GM12878 (cell line): Measurements from ENCODE around the gene ADAM15. TPM values are rescaled to one million over a fixed set of nuclear protein-coding genes. Genes with fewer than 3 reads are reported as not detected.
A peak's percentile ranks its signal among the peaks of the same experiment; 100 is the strongest.

Source experiments
- ATAC-seq: fragments of 200-7000 bp; cut with Tn5 transposase; 3 replicates; pipeline ENCODE4 v1.9.1; 2020; ENCODE audit warnings: mild to moderate bottlenecking, moderate library complexity
- BruUV-seq: library from RNA; stranded (reverse); fragments of 400-500 nt; replicated peaks from 2 replicates; lab custom pipeline; 2021; lab: Mats Ljungman, UMichigan
- CTCF ChIA-PET: fragments of 300-600 bp; sonication (Branson Sonifier 250); formaldehyde crosslinking; extraction: SDS; loops from one replicate; lab custom pipeline; 2021; ENCODE audit warnings: inconsistent platforms; lab: Yijun Ruan, JAX
- POLR2A ChIA-PET: fragments of 350-600 bp; formaldehyde crosslinking; extraction: SDS; loops from one replicate; lab custom pipeline; 2021; ENCODE audit warnings: inconsistent platforms; lab: Charles Lee
- RAD21 ChIA-PET: fragments of 300-600 bp; sonication (Branson Sonifier 250); formaldehyde crosslinking; loops from one replicate; lab custom pipeline; 2023; ENCODE audit warnings: antibody characterized with exemption; ENCODE audit not compliant: unreplicated experiment; lab: Charles Lee
- SMC1A ChIA-PET: fragments of 300-600 bp; sonication (Branson Sonifier 250); formaldehyde crosslinking; loops from one replicate; lab custom pipeline; 2023; ENCODE audit not compliant: unreplicated experiment, uncharacterized antibody; lab: Charles Lee
- DNase-seq: peaks from one replicate; pipeline ENCODE4 v3.0.0-alpha.2; 2011; ENCODE audit warnings: low read depth, low spot score
- FAIRE-seq: peaks from 3 replicates; lab custom pipeline; 2011; peaks lifted over from hg19 to GRCh38; lab: Jason Lieb, UNC
- H2AFZ ChIP-seq: 2 replicates; pipeline ENCODE4 v1.6.0; 2011; ENCODE audit warnings: low read depth, low read length, control low read depth; ENCODE audit not compliant: control insufficient read depth
- H3K27ac ChIP-seq: 2 replicates; pipeline ENCODE4 v1.5.1; 2011; ENCODE audit warnings: control low read depth; ENCODE audit not compliant: control insufficient read depth, insufficient read depth
- H3K27me3 ChIP-seq, 2 experiments: replicated peaks in 1 of 2; 2 replicates each; pipeline versions ENCODE4 v1.6.0 to v1.6.1; 2011; ENCODE audit warnings: low read length in 1 of 2; ENCODE audit not compliant: control insufficient read depth in 2 of 2, insufficient read depth in 2 of 2
- H3K36me3 ChIP-seq, 2 experiments: 2 replicates each; pipeline ENCODE4 v1.5.1; 2011; ENCODE audit warnings: low read length in 1 of 2; ENCODE audit not compliant: control insufficient read depth in 2 of 2, insufficient read depth in 2 of 2
- H3K4me1 ChIP-seq: 2 replicates; pipeline ENCODE4 v1.6.1; 2011; ENCODE audit warnings: mild to moderate bottlenecking, low read length, moderate library complexity, mixed read lengths; ENCODE audit not compliant: control insufficient read depth, insufficient read depth
- H3K4me2 ChIP-seq: 2 replicates; pipeline ENCODE4 v1.6.0; 2011; ENCODE audit warnings: control low read depth; ENCODE audit not compliant: control insufficient read depth, insufficient read depth
- H3K4me3 ChIP-seq: fragments of 200-600 bp; sonication (generic); 2 replicates; pipeline ENCODE4 v1.5.1; 2016
- H3K79me2 ChIP-seq: 2 replicates; pipeline ENCODE4 v1.6.0; 2011; ENCODE audit warnings: low read length; ENCODE audit not compliant: control insufficient read depth, insufficient read depth
- H3K9ac ChIP-seq: 2 replicates; pipeline ENCODE4 v1.8.0; 2011; ENCODE audit warnings: low read length, control low read depth, mixed read lengths; ENCODE audit not compliant: control insufficient read depth, insufficient read depth
- H3K9me3 ChIP-seq: replicated peaks from 3 replicates; pipeline ENCODE4 v1.5.1; 2011; ENCODE audit warnings: mild to moderate bottlenecking, low read length; ENCODE audit not compliant: control insufficient read depth, insufficient read depth
- H4K20me1 ChIP-seq: 2 replicates; pipeline ENCODE4 v1.6.0; 2011; ENCODE audit not compliant: control insufficient read depth, insufficient read depth
- RELA ChIP-seq: fragments of 450-650 bp; IDR thresholded peaks from 2 replicates; pipeline ENCODE4 v1.8.0; 2014; ENCODE audit warnings: borderline replicate concordance; ENCODE audit not compliant: partially characterized antibody
- REST ChIP-seq: IDR thresholded peaks from 2 replicates; pipeline ENCODE4 v1.6.1; 2012; ENCODE audit warnings: mild to moderate bottlenecking, low read depth, low read length
- WGBS: methylation state at CpG from one replicate; pipeline ENCODE4 v1.1.6; 2016; ENCODE audit warnings: low lambda C conversion rate; ENCODE audit not compliant: insufficient replicate concordance, insufficient coverage; ENCODE audit errors: missing lambda C conversion rate; 5-methylcytosine and 5-hydroxymethylcytosine counted together
- in situ Hi-C: fragments of 300-500 bp; cut with MboI; formaldehyde crosslinking; loops from 9 replicates; pipeline ENCODE4 v1.14.3; 2018; ENCODE audit warnings: mixed read lengths
- intact Hi-C: fragments of 100-400 bp; cut with micrococcal nuclease; formaldehyde crosslinking; loops from one replicate; pipeline ENCODE4 v1.14.2; 2022; ENCODE audit not compliant: unreplicated experiment
- polyA plus RNA-seq, 11 experiments: library from polyadenylated mRNA; depleted of rRNA in 4 of 11; unstranded in 6 of 11; stranded (reverse) in 5 of 11; fragments of >200 nt; fragmentation: Nextera tagmentation in 4 of 11; fragmentation: Illumina TruSeq in 1 of 11; extraction: Ambion mirVana in 4 of 11; extraction: Trizol in 1 of 11; gene quantifications; 1 replicate in 1 of 11; 2 replicates in 10 of 11; pipeline versions ENCODE4 v1.2.1 to v1.2.3, GENCODE V29; 2011 to 2016; ENCODE audit warnings: inconsistent platforms in 2 of 11, missing spikeins in 2 of 11, low read depth in 1 of 11
- total RNA-seq, 4 experiments: library from RNA; depleted of rRNA in 3 of 4; stranded (reverse); fragments of >200 nt in 3 of 4; fragmentation: Illumina TruSeq in 1 of 4; extraction: Trizol in 1 of 4; gene quantifications; 2 replicates each; pipeline versions ENCODE4 v1.2.1 to v1.2.3, GENCODE V29; 2013 to 2021

ADAM15 gene
- total and polyA plus RNA-seq, 10 of the 15 experiments (the other 5 are each of a cell fraction or from before 2014, with no cell fraction given), result 0.29 to 38.8 (median 14.7) TPM

- H2AFZ ChIP-seq, result peak overlapping the region; percentile 70
- peak overlapping the region; percentile 96 for H3K4me2 ChIP-seq
- no TSS peak for BruUV-seq
- H3K4me3 ChIP-seq, result peak overlapping the region; percentile 91
- no peaks in the 10 kb centered on the region; the same call in 1 of the 2 replicates for H3K79me2 ChIP-seq
- SMC1A ChIA-PET, result interaction anchor here (0.8 to 2.4 kb wide), 4 partner anchors 8 to 108 kb away, joined by 3 to 12 read pairs (median 4); no protein-coding TSS in a partner anchor
- no peaks in the 10 kb centered on the region for H3K36me3 ChIP-seq
- CTCF ChIA-PET, result interaction anchor here (0.6 to 3.7 kb wide), 21 partner anchors 8 to 491 kb away, joined by 3 to 27 read pairs (median 4); partner anchors contain the start of genes EFNA3, PBXIP1, PMVK and PYGO2
- in situ Hi-C loops, result no loop called here
- peak overlapping the region; percentile 65 for H3K9ac ChIP-seq
- FAIRE-seq, result no peak
- H3K4me1 ChIP-seq, result peaks cover 13% of the 10 kb centered on the region
- no peak overlapping the region for H3K27ac ChIP-seq
- H3K9me3 ChIP-seq, result no peaks in the 10 kb centered on the region
- peak; percentile 6; the same call in 2 of the 3 replicates for ATAC-seq
- RAD21 ChIA-PET, result interaction anchor here (0.5 to 2.7 kb wide), 15 partner anchors 8 to 1372 kb away, joined by 3 to 16 read pairs (median 4); partner anchors contain the start of genes PBXIP1 and PYGO2
- no peak for DNase-seq
- intact Hi-C loops, result no loop called here
- H3K27me3 ChIP-seq, result no peaks in the 10 kb centered on the region
- POLR2A ChIA-PET, result interaction anchor here (0.7 to 1.7 kb wide), 5 partner anchors 34 to 111 kb away, joined by 3 to 8 read pairs (median 4); no protein-coding TSS in a partner anchor
- TF ChIP-seq REST (no peak), RELA (peak; percentile 23)
- under 1% methylated on average over 29 of the region's 31 CpGs for WGBS
- no peaks in the 10 kb centered on the region for H4K20me1 ChIP-seq
Observed at GRCh38 chr1:155051342-155051776, 243 bp downstream of the ADAM15 start.
